Ascending aorta (tissue), 2 donors: Measurements from ENCODE around the gene MCC. TPM values are rescaled to one million over a fixed set of nuclear protein-coding genes. Genes with fewer than 3 reads are reported as not detected.

Source experiments
- DNase-seq, 2 donors: peaks; one replicate each; pipeline ENCODE4 v3.0.0-alpha.2; 2019; ENCODE audit warnings: low spot score in 2 of 2
- H3K27ac ChIP-seq, 2 donors: fragments of 200-600 bp; sonication (generic); one replicate each; pipeline ENCODE4 v1.5.1; 2016 to 2017; ENCODE audit warnings: mild to moderate bottlenecking in 1 of 2
- H3K27me3 ChIP-seq: fragments of 200-600 bp; sonication (generic); one replicate; pipeline ENCODE4 v1.5.1; 2017
- H3K36me3 ChIP-seq, 2 donors: fragments of 200-600 bp; sonication (generic); one replicate each; pipeline ENCODE4 v1.5.1; 2016
- H3K4me1 ChIP-seq, 2 donors: fragments of 200-600 bp; sonication (generic); one replicate each; pipeline ENCODE4 v1.5.1; 2016 to 2017; ENCODE audit warnings: mild to moderate bottlenecking in 1 of 2
- H3K4me3 ChIP-seq, 2 donors: fragments of 200-600 bp; sonication (generic); one replicate each; pipeline ENCODE4 v1.5.1; 2016 to 2017; ENCODE audit warnings: mild to moderate bottlenecking in 1 of 2
- H3K9me3 ChIP-seq, 2 donors: fragments of 200-600 bp; sonication (generic); one replicate each; pipeline ENCODE4 v1.5.1; 2016
- CTCF ChIP-seq, 3 experiments: fragments of 200-600 bp in 2 of 3; fragments of 450-650 bp in 1 of 3; sonication (generic) in 2 of 3; IDR thresholded peaks; one replicate each; pipeline ENCODE4 v1.5.1; 2016 to 2019; ENCODE audit warnings: antibody characterized with exemption in 3 of 3, mild to moderate bottlenecking in 1 of 3, moderate library complexity in 1 of 3
- intact Hi-C: fragments of 100-400 bp; cut with DNase I; formaldehyde crosslinking; loops from one replicate; pipeline ENCODE4 v1.15.1; 2023
- total RNA-seq: library from RNA; depleted of rRNA; stranded (reverse); fragments of >200 nt; gene quantifications from one replicate; pipeline ENCODE4 v1.1.0, GENCODE V29; 2016

Gene MCC
- total RNA-seq, 1 donor from 2014 or later: 67.9 TPM

DNA sequence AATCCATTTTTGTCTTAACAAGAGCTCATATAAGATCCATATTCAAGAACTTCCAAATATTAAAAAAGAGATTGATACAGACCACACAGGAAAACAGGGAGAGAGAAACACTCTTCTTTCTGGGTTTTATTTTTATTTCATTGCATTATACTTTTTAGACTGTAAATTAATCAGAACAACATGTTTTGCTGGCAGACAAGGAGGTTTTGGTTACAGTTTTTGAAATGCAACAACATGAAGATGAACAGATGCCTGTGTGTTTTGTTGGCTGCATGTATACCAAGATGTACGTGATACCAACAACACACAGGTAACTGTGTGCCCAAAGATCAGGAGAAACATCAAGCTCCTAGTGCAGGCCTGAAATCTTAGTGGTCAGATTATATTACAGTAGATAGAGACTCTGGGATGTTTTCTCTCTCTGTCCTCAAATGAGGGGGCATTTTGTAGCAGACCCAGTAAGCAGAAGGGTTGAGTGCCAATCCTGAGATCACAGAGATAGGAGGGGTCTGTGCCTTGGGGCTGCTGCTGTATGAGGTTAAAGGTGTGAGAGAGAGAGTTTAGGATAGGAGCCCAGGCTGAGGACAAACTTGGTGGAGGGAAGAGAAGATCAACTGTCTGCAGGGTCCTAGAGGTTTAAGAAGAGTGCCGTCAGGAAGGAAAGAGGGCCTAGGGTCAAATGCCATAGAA is 359.5 kb downstream of the MCC start:
- H3K27ac ChIP-seq: no peak overlapping the region
- TF ChIP-seq CTCF (IDR thresholded peaks at IDR 0.05): no peak
- intact Hi-C loops: no loop called here
- H3K4me3 ChIP-seq: no peak overlapping the region
- no peaks in the 10 kb centered on the region for H3K9me3 ChIP-seq
- no peak for DNase-seq
- no peaks in the 10 kb centered on the region for H3K27me3 ChIP-seq
- H3K36me3 ChIP-seq: no peaks in the 10 kb centered on the region
- no peaks in the 10 kb centered on the region for H3K4me1 ChIP-seq

DNA sequence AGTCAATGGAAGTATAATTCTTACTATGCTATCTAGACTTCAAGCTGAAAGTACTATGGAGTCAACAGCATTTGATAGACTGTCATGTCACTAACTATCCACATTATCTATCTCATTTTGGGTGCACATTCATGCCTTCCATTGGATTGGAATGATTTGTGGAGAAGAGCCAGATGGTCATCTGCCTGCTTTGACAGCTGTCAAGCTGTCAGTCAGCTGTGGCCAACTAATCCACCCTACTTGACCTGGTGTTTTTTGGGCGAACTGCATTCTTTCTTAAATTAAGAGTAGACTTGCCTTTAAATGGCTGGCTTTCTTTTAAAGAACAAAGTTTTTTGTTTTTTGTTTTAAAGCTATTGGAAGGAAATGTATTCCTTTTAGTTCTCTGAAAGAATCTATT is 360.2 kb downstream of the MCC start:
- Histone ChIP-seq H3K9me3 (no peaks in the 10 kb centered on the region), H3K27ac (no peak overlapping the region), H3K36me3 (no peaks in the 10 kb centered on the region), H3K27me3 (no peaks in the 10 kb centered on the region), H3K4me3 (no peak overlapping the region), H3K4me1 (no peaks in the 10 kb centered on the region)
- intact Hi-C loops: no loop called here
- DNase-seq: no peak
- TF ChIP-seq CTCF (IDR thresholded peaks at IDR 0.05): no peak

GRCh38 chr5:113127021-113127420 is 361.2 kb downstream of the MCC start:
- Histone ChIP-seq H3K27ac (no peak overlapping the region), H3K27me3 (no peaks in the 10 kb centered on the region), H3K4me1 (no peaks in the 10 kb centered on the region), H3K9me3 (no peaks in the 10 kb centered on the region), H3K4me3 (no peak overlapping the region), H3K36me3 (no peaks in the 10 kb centered on the region)
- intact Hi-C loops: no loop called here
- no peak for TF ChIP-seq CTCF (IDR thresholded peaks at IDR 0.05)
- no peak for DNase-seq

DNA sequence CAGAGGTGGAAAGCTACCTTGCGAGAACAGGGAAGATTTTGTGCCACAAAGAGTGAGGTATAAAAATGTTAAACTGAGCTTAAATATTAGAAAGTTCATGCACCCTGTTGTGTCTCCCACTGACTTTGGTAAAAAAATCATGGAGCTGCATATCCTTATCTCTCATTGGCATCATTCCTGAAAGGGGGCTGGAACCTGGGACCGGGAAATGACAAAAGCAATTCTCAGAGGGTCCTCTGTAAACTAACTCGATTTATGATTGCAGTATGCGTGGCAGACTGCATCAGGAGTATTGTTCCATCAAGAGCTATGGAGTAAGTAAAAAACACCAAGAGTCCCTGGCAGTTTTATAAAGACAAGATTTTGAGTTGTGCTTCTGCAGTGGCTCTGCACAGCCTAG is 362.9 kb downstream of the MCC start:
- no peak for DNase-seq
- Histone ChIP-seq H3K27ac (no peak overlapping the region), H3K4me1 (no peaks in the 10 kb centered on the region), H3K4me3 (no peak overlapping the region), H3K27me3 (no peaks in the 10 kb centered on the region), H3K9me3 (no peaks in the 10 kb centered on the region), H3K36me3 (no peaks in the 10 kb centered on the region)
- intact Hi-C loops: no loop called here
- TF ChIP-seq CTCF (IDR thresholded peaks at IDR 0.05): no peak

DNA sequence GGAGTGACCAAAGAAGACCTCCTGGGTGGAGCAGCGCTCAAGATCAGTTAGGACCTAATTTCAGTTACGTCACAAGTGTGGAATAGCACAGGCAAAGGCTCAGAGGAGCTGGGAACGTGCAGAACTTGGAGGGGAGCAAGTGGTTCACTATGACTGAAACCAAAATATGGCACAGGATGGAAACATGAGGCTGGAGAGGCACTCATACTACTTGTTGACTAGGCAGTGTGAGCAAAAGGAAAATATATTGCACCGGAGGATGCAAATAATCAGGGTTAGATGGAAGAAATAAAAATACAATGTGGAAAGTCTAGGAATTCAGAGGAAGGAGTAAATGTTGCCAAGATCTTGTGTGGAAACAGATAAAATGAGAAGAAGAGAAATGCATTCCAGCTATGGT is 363.3 kb downstream of the MCC start:
- intact Hi-C loops: no loop called here
- Histone ChIP-seq H3K36me3 (no peaks in the 10 kb centered on the region), H3K9me3 (no peaks in the 10 kb centered on the region), H3K27me3 (no peaks in the 10 kb centered on the region), H3K4me1 (no peaks in the 10 kb centered on the region), H3K27ac (no peak overlapping the region), H3K4me3 (no peak overlapping the region)
- TF ChIP-seq CTCF (IDR thresholded peaks at IDR 0.05): no peak
- DNase-seq: no peak

GRCh38 chr5:113124265-113124664 is 364.0 kb downstream of the MCC start:
- no peak overlapping the region for H3K4me3 ChIP-seq
- H3K36me3 ChIP-seq: no peaks in the 10 kb centered on the region
- TF ChIP-seq CTCF (IDR thresholded peaks at IDR 0.05): no peak
- intact Hi-C loops: no loop called here
- DNase-seq: no peak
- H3K4me1 ChIP-seq: no peaks in the 10 kb centered on the region
- H3K27me3 ChIP-seq: no peaks in the 10 kb centered on the region
- no peak overlapping the region for H3K27ac ChIP-seq
- no peaks in the 10 kb centered on the region for H3K9me3 ChIP-seq
